ENCODE measurements around the gene NDFIP2.

GRCh38 chr13:79538757-79539156 lies 57.8 kb downstream of the NDFIP2 start:
- TF ChIP-seq POLR2A (IDR thresholded peaks at IDR 0.05) = no peak
- no peak for TF ChIP-seq CTCF (IDR thresholded peaks at IDR 0.05)
